GM23338 (cell line): ENCODE data around the gene DAZAP1. TPM values are rescaled to one million over a fixed set of nuclear protein-coding genes. Genes with fewer than 3 reads are reported as not detected.

ENCODE experiments used
- ATAC-seq: fragments of 200-7000 bp; cut with Tn5 transposase; 3 replicates; pipeline ENCODE4 v1.9.1; 2020
- DNase-seq: peaks from one replicate; pipeline ENCODE4 v3.0.0-alpha.2; 2015; ENCODE audit warnings: low spot score
- H2AFZ ChIP-seq: fragments of 200-600 bp; sonication (generic); 2 replicates; pipeline ENCODE4 v1.8.0; 2016; ENCODE audit warnings: antibody characterized with exemption, mild to moderate bottlenecking, moderate library complexity
- H3F3A ChIP-seq: fragments of 200-600 bp; sonication (generic); replicated peaks from 2 replicates; pipeline ENCODE4 v1.8.0; 2017; ENCODE audit warnings: antibody characterized with exemption, mixed run types, low read depth
- H3K27ac ChIP-seq: fragments of 200-600 bp; sonication (generic); 2 replicates; pipeline ENCODE4 v1.6.1; 2016; ENCODE audit warnings: low read depth
- H3K27me3 ChIP-seq: fragments of 200-600 bp; sonication (generic); 2 replicates; pipeline ENCODE4 v1.8.0; 2016; ENCODE audit warnings: mild to moderate bottlenecking, mixed run types, moderate library complexity; ENCODE audit not compliant: insufficient read depth
- H3K36me3 ChIP-seq: fragments of 200-600 bp; sonication (generic); 2 replicates; pipeline ENCODE4 v1.8.0; 2016; ENCODE audit warnings: mild to moderate bottlenecking; ENCODE audit not compliant: insufficient read depth
- H3K4me1 ChIP-seq: fragments of 200-600 bp; sonication (generic); 2 replicates; pipeline ENCODE4 v1.8.0; 2016; ENCODE audit warnings: mild to moderate bottlenecking, moderate library complexity; ENCODE audit not compliant: insufficient read depth
- H3K4me2 ChIP-seq: fragments of 200-600 bp; sonication (generic); 2 replicates; pipeline ENCODE4 v1.7.1; 2017; ENCODE audit warnings: mixed run types
- H3K4me3 ChIP-seq: fragments of 200-600 bp; sonication (generic); 2 replicates; pipeline ENCODE4 v1.6.1; 2016; ENCODE audit warnings: mixed run types
- H3K79me2 ChIP-seq: fragments of 200-600 bp; sonication (generic); replicated peaks from 2 replicates; pipeline ENCODE4 v1.8.0; 2017; ENCODE audit warnings: mild to moderate bottlenecking; ENCODE audit not compliant: insufficient read depth
- H3K9me2 ChIP-seq: fragments of 200-600 bp; sonication (generic); 2 replicates; pipeline ENCODE4 v1.8.0; 2017; ENCODE audit not compliant: insufficient read depth
- H4K20me1 ChIP-seq: fragments of 200-600 bp; sonication (generic); replicated peaks from 2 replicates; pipeline ENCODE4 v1.8.0; 2017; ENCODE audit warnings: mild to moderate bottlenecking; ENCODE audit not compliant: insufficient read depth
- H3K27ac Mint-ChIP-seq: 2 replicates; pipeline ENCODE4 v1.8.0; 2020; ENCODE audit warnings: inconsistent platforms, mild to moderate bottlenecking, moderate library complexity, mixed read lengths
- H3K27me3 Mint-ChIP-seq: 3 replicates; pipeline ENCODE4 v1.8.0; 2022; ENCODE audit warnings: low read depth, mild to moderate bottlenecking, moderate library complexity, mixed read lengths, inconsistent platforms; ENCODE audit not compliant: insufficient read depth, poor library complexity
- H3K36me3 Mint-ChIP-seq: 3 replicates; pipeline ENCODE4 v1.8.0; 2021; ENCODE audit warnings: low read depth, mild to moderate bottlenecking, inconsistent platforms, moderate library complexity, mixed read lengths
- H3K4me1 Mint-ChIP-seq: 3 replicates; pipeline ENCODE4 v1.8.0; 2020; ENCODE audit warnings: mild to moderate bottlenecking, inconsistent platforms, mixed read lengths
- H3K4me3 Mint-ChIP-seq: 3 replicates; pipeline ENCODE4 v1.8.0; 2021; ENCODE audit warnings: moderate library complexity, mild to moderate bottlenecking, inconsistent platforms, mixed read lengths
- H3K9me3 Mint-ChIP-seq: 3 replicates; pipeline ENCODE4 v1.8.0; 2020; ENCODE audit warnings: moderate library complexity, mild to moderate bottlenecking, inconsistent platforms, mixed read lengths
- CREB1 ChIP-seq: fragments of 250-450 bp; sonication (Bioruptor Pico); IDR thresholded peaks from 2 replicates; pipeline ENCODE4 v1.5.0; 2020; ENCODE audit warnings: low read depth, mild to moderate bottlenecking, moderate library complexity
- CTCF ChIP-seq, 2 experiments: fragments of 200-600 bp in 1 of 2; sonication (generic) in 1 of 2; conservative IDR thresholded peaks; 2 replicates each; pipeline versions ENCODE4 v1.5.1 to v1.6.1; 2016 to 2017; ENCODE audit warnings: antibody characterized with exemption in 2 of 2, low read depth in 2 of 2, mild to moderate bottlenecking in 2 of 2, moderate library complexity in 1 of 2
- POLR2AphosphoS5 ChIP-seq: IDR thresholded peaks from 2 replicates; pipeline ENCODE4 v1.6.1; 2016; ENCODE audit warnings: antibody characterized with exemption, low read depth
- REST ChIP-seq: IDR thresholded peaks from one replicate; pipeline ENCODE4 v1.6.1; 2018; ENCODE audit warnings: antibody characterized with exemption; ENCODE audit not compliant: unreplicated experiment
- ZNF114 ChIP-seq: fragments of 250-450 bp; sonication (Bioruptor Pico); IDR thresholded peaks from 2 replicates; pipeline ENCODE4 v1.5.0; 2020; ENCODE audit warnings: mild to moderate bottlenecking, moderate library complexity
- ZNF462 ChIP-seq: fragments of 250-450 bp; sonication (Bioruptor Pico); IDR thresholded peaks from 2 replicates; pipeline ENCODE4 v1.5.0; 2020; ENCODE audit warnings: mild to moderate bottlenecking, moderate library complexity
- polyA plus RNA-seq: library from polyadenylated mRNA; unstranded; fragments of >200 nt; fragmentation: Nextera tagmentation; extraction: Ambion mirVana; gene quantifications from 2 replicates; pipeline ENCODE4 v1.2.1, GENCODE V29; 2016
- total RNA-seq: library from RNA; depleted of rRNA; stranded (reverse); fragments of >200 nt; shearing (Covaris generic); gene quantifications from 2 replicates; pipeline ENCODE4 v1.2.3, GENCODE V29; 2014

Gene DAZAP1
- total and polyA plus RNA-seq, 2 experiments from 2014 or later = 44.1 to 194 TPM

GRCh38 chr19:1397838-1398237, 9.5 kb upstream of the DAZAP1 start (continued):
- no peak for TF ChIP-seq CTCF (conservative IDR thresholded peaks at IDR 0.05; ENCODE audit: low read depth in 2 of 2)
- TF ChIP-seq CREB1 (CRISPR knock-in tag) = no peak

- H3K27me3 ChIP-seq = peaks cover 6% of the 10 kb centered on the region; the same call in 1 of the 2 replicates
- Mint-ChIP-seq H3K27ac (no peak overlapping the region), H3K4me3 (no peak overlapping the region), H3K27me3 (peaks cover 8% of the 10 kb centered on the region), H3K36me3 (no peaks in the 10 kb centered on the region; the same call in 2 of the 3 replicates), H3K9me3 (no peaks in the 10 kb centered on the region), H3K4me1 (peaks cover 6% of the 10 kb centered on the region; the same call in 2 of the 3 replicates)
- no peaks in the 10 kb centered on the region; the same call in 1 of the 2 replicates for H4K20me1 ChIP-seq
- no peak for TF ChIP-seq ZNF114 (CRISPR knock-in tag)
- TF ChIP-seq POLR2AphosphoS5 = no peak
- no peak for TF ChIP-seq REST
- TF ChIP-seq ZNF462 (CRISPR knock-in tag) = no peak
- H2AFZ ChIP-seq = no peak overlapping the region
- no peak for ATAC-seq
- no peaks in the 10 kb centered on the region for H3K79me2 ChIP-seq
- H3K4me1 ChIP-seq = 0 out of 2 replicates have a peak, but pooled peaks cover 5% of the 10 kb centered on the region
- peaks cover 5% of the 10 kb centered on the region; the same call in 1 of the 2 replicates for H3F3A ChIP-seq
- H3K4me2 ChIP-seq = no peak overlapping the region
- H3K9me2 ChIP-seq = no peaks in the 10 kb centered on the region
- H3K4me3 ChIP-seq = no peak overlapping the region
- H3K27ac ChIP-seq = no peak overlapping the region
- DNase-seq = no peak
- H3K36me3 ChIP-seq = no peaks in the 10 kb centered on the region
Measured at GRCh38 chr19:1399079-1399478, 8.3 kb upstream of the DAZAP1 start.
